Neutrophil (primary cell): ENCODE data around the gene ALOXE3.
A peak's percentile ranks its signal among the peaks of the same experiment; 100 is the strongest.
"Not testable (repeated sequence)": the region's sequence is repeated elsewhere in the genome, so short reads cannot be mapped to it uniquely, and the experiment has no call there.

Experiments
- H3K27ac ChIP-seq: fragments of 200-600 bp; sonication (generic); 2 replicates; pipeline ENCODE4 v1.5.1; 2016; ENCODE audit warnings: mild to moderate bottlenecking, moderate library complexity
- H3K27me3 ChIP-seq: fragments of 200-600 bp; sonication (generic); 2 replicates; pipeline ENCODE4 v1.6.0; 2016; ENCODE audit warnings: mild to moderate bottlenecking
- H3K36me3 ChIP-seq: fragments of 200-600 bp; sonication (generic); 2 replicates; pipeline ENCODE4 v1.5.1; 2017
- H3K4me1 ChIP-seq, 2 experiments: fragments of 200-600 bp in 1 of 2; sonication (generic) in 1 of 2; 1 replicate in 1 of 2; 2 replicates in 1 of 2; pipeline versions ENCODE4 v1.5.1 to v1.6.1; 2013 to 2016; ENCODE audit warnings: low read depth in 1 of 2, low read length in 1 of 2, mild to moderate bottlenecking in 1 of 2, moderate library complexity in 1 of 2; ENCODE audit not compliant: control insufficient read depth in 1 of 2, insufficient read depth in 1 of 2
- H3K4me3 ChIP-seq, 2 experiments: fragments of 200-600 bp in 1 of 2; sonication (generic) in 1 of 2; 1 replicate in 1 of 2; 2 replicates in 1 of 2; pipeline ENCODE4 v1.5.1; 2013 to 2016; ENCODE audit warnings: low read depth in 1 of 2, low read length in 1 of 2, mild to moderate bottlenecking in 1 of 2, moderate library complexity in 1 of 2
- H3K9me3 ChIP-seq: fragments of 200-600 bp; sonication (generic); 2 replicates; pipeline ENCODE4 v1.5.1; 2016
- TF ChIP-seq, protein P1 (sequence below): fragments of 200-600 bp; sonication (generic); IDR thresholded peaks from 2 replicates; pipeline ENCODE4 v1.5.1; 2016; ENCODE audit warnings: antibody characterized with exemption

ALOXE3 gene

DNA sequence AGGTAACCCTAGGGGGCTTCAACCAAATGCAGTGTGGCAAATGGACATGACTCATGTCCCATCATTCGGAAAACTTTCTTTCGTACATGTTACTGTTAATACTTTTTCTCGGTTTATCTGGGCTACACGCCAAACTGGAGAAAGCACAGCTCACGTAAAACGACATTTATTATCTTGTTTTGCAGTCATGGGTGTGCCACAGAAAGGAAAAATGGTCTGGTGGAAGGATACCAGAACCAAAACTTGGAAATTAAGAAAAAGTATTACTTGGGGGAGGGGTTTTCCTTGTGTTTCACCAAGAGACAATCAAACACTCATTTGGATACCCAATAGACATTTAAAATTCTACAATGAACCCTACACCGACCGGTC lies 55.9 kb downstream of the ALOXE3 start:
- Histone ChIP-seq H3K27ac (no peak overlapping the region), H3K4me1 (peaks cover 5 to 7% of the 10 kb centered on the region in 2 experiments), H3K36me3 (no peaks in the 10 kb centered on the region), H3K4me3 (no peak overlapping the region), H3K9me3 (no peaks in the 10 kb centered on the region), H3K27me3 (peaks cover 95% of the 10 kb centered on the region)
- TF ChIP-seq, protein P1, sequence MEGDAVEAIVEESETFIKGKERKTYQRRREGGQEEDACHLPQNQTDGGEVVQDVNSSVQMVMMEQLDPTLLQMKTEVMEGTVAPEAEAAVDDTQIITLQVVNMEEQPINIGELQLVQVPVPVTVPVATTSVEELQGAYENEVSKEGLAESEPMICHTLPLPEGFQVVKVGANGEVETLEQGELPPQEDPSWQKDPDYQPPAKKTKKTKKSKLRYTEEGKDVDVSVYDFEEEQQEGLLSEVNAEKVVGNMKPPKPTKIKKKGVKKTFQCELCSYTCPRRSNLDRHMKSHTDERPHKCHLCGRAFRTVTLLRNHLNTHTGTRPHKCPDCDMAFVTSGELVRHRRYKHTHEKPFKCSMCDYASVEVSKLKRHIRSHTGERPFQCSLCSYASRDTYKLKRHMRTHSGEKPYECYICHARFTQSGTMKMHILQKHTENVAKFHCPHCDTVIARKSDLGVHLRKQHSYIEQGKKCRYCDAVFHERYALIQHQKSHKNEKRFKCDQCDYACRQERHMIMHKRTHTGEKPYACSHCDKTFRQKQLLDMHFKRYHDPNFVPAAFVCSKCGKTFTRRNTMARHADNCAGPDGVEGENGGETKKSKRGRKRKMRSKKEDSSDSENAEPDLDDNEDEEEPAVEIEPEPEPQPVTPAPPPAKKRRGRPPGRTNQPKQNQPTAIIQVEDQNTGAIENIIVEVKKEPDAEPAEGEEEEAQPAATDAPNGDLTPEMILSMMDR, result no peak

DNA sequence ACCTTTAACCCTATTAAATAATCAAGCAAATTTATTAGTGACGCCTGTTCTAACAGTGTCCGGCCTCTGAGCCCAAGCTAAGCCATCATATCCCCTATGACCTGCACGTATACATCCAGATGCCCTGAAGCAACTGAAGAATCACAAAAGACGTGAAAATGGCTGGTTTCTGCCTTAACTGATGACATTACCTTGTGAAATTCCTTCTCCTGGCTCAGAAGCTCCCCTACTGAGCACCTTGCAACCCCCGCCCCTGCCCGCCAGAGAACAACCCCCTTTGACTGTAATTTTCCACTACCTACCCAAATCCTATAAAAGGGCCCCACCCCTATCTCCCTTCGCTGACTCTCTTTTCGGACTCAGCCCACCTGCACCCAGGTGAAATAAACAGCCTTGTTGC lies 56.5 kb downstream of the ALOXE3 start:
- not testable (repeated sequence) for H3K4me3 ChIP-seq, H3K27ac ChIP-seq, H3K36me3 ChIP-seq, H3K9me3 ChIP-seq
- H3K4me1 ChIP-seq, result peaks cover 11 to 13% of the 10 kb centered on the region in 2 experiments
- peaks cover 90% of the 10 kb centered on the region for H3K27me3 ChIP-seq

- Histone ChIP-seq H3K4me3 (no peak overlapping the region), H3K27ac (no peak overlapping the region), H3K36me3 (no peaks in the 10 kb centered on the region), H3K9me3 (no peaks in the 10 kb centered on the region), H3K27me3 (peaks cover 75% of the 10 kb centered on the region), H3K4me1 (peaks cover 27 to 28% of the 10 kb centered on the region in 2 experiments)
- TF ChIP-seq, protein P1, result peak; percentile 78
These were observed 58.0 kb downstream of the ALOXE3 start for GRCh38 chr17:8060274-8060673.

DNA sequence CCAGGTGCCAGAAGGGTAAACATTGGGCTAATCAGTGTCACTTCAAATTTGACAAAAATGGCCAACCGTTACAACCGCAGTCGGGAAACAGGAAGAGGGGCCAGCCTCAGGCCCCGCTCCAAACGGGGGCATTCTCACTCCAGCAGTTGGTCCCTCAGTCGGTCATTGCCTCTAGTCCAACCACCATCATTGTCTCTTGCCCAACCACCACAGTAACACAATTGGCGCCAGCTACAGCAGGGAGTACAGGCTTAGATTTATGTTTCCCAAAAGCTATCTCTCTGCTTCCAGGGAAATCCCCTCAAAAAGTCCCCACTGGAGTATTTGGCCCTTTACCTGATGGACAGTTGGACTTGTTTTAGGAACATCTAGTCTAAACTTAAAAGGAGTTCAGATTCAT lies 59.2 kb downstream of the ALOXE3 start:
- Histone ChIP-seq H3K4me1 (peaks cover 32 to 40% of the 10 kb centered on the region in 2 experiments), H3K27ac (no peak overlapping the region), H3K4me3 (no peak overlapping the region), H3K36me3 (no peaks in the 10 kb centered on the region), H3K27me3 (peaks cover 64% of the 10 kb centered on the region), H3K9me3 (no peaks in the 10 kb centered on the region)
- TF ChIP-seq, protein P1, result no peak

DNA sequence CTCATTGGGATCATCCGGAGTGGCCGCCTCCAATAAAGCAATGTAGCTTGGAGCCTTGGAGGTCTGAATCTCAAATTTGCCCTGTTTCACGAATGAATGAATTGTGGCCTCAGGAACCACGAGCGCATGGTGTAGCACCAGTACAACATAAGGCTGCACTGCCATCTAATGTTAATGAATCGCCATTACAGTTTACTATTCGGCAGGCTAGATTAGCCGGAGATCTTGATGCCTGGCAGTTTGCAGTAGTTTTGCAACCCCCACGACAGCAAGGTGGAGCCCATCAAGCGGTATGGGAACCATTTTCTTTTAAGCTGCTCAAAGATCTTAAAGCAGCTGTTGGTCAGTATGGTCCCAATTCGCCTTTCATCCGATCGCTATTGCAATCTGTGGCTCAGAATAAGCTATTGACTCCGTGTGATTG lies 60.6 kb downstream of the ALOXE3 start:
- peak overlapping the region in 1 of 2 experiments; percentile 54 for H3K4me3 ChIP-seq
- no peaks in the 10 kb centered on the region for H3K36me3 ChIP-seq
- peaks cover 50% of the 10 kb centered on the region for H3K27me3 ChIP-seq
- H3K4me1 ChIP-seq, result peaks cover 32 to 41% of the 10 kb centered on the region in 2 experiments
- TF ChIP-seq, protein P1, result peak; percentile 81
- peak overlapping the region; percentile 94 for H3K27ac ChIP-seq
- no peaks in the 10 kb centered on the region for H3K9me3 ChIP-seq

GRCh38 chr17:8056976-8057625 lies 61.2 kb downstream of the ALOXE3 start:
- TF ChIP-seq, protein P1, result no peak
- Histone ChIP-seq H3K4me3 (peak overlapping the region in 1 of 2 experiments; percentile 54), H3K4me1 (peaks cover 32 to 41% of the 10 kb centered on the region in 2 experiments), H3K27ac (peak overlapping the region; percentile 94), H3K9me3 (no peaks in the 10 kb centered on the region), H3K36me3 (no peaks in the 10 kb centered on the region), H3K27me3 (peaks cover 47% of the 10 kb centered on the region)
